Measurements from ENCODE around the gene HMCN1. TPM values are rescaled to one million over a fixed set of nuclear protein-coding genes. Genes with fewer than 3 reads are reported as not detected.

The HMCN1 gene
- total and polyA plus RNA-seq, 2 experiments from 2014 or later: 1.6 to 8.7 TPM

GRCh38 chr1:185769136-185769535 is 34.9 kb downstream of the HMCN1 start:
- peaks cover 6% of the 10 kb centered on the region for H3K4me1 ChIP-seq (ENCODE audit: insufficient read depth)
- H3K27ac ChIP-seq (ENCODE audit: low read depth): no peak overlapping the region

GRCh38 chr1:185774394-185774793 is 40.2 kb downstream of the HMCN1 start:
- Histone ChIP-seq H3F3A (replicated peaks; ENCODE audit: low read depth) (no peaks in the 10 kb centered on the region), H3K9me2 (ENCODE audit: insufficient read depth) (no peaks in the 10 kb centered on the region), H3K36me3 (ENCODE audit: insufficient read depth) (no peaks in the 10 kb centered on the region), H3K4me3 (no peak overlapping the region), H3K27me3 (ENCODE audit: insufficient read depth) (no peaks in the 10 kb centered on the region), H4K20me1 (replicated peaks; ENCODE audit: insufficient read depth) (no peaks in the 10 kb centered on the region), H3K79me2 (replicated peaks; ENCODE audit: insufficient read depth) (no peaks in the 10 kb centered on the region), H2AFZ (no peak overlapping the region), H3K4me1 (ENCODE audit: insufficient read depth) (peaks cover 6% of the 10 kb centered on the region), H3K4me2 (no peak overlapping the region), H3K27ac (ENCODE audit: low read depth) (no peak overlapping the region)
- no peak for ATAC-seq
- TF ChIP-seq REST (IDR thresholded peaks at IDR 0.05; ENCODE audit: unreplicated experiment) (no peak), EZH2phosphoT487 (IDR thresholded peaks at IDR 0.05; ENCODE audit: unreplicated experiment) (no peak), NANOG (IDR thresholded peaks at IDR 0.05; ENCODE audit: borderline replicate concordance) (no peak), EZH2 (IDR thresholded peaks at IDR 0.05; ENCODE audit: low read depth, unreplicated experiment) (no peak), JUNB (IDR thresholded peaks at IDR 0.05; ENCODE audit: unreplicated experiment) (no peak)
- Mint-ChIP-seq H3K9me3 (no peaks in the 10 kb centered on the region), H3K27ac (peak overlapping the region; percentile 23), H3K4me3 (no peak overlapping the region), H3K36me3 (ENCODE audit: low read depth) (no peaks in the 10 kb centered on the region), H3K4me1 (peaks cover 34% of the 10 kb centered on the region), H3K27me3 (ENCODE audit: insufficient read depth, low read depth, poor library complexity) (peaks cover 2% of the 10 kb centered on the region)
- DNase-seq (ENCODE audit: low spot score): peak; percentile 7

More at GRCh38 chr1:185769136-185769535, 34.9 kb downstream of the HMCN1 start:
- H3K36me3 ChIP-seq (ENCODE audit: insufficient read depth): no peaks in the 10 kb centered on the region
- DNase-seq (ENCODE audit: low spot score) (no peak), ATAC-seq (no peak)
- H3K79me2 ChIP-seq (replicated peaks; ENCODE audit: insufficient read depth): no peaks in the 10 kb centered on the region
- Mint-ChIP-seq H3K27me3 (ENCODE audit: insufficient read depth, low read depth, poor library complexity) (peaks cover 2% of the 10 kb centered on the region), H3K9me3 (no peaks in the 10 kb centered on the region), H3K4me1 (peaks cover 22% of the 10 kb centered on the region), H3K27ac (no peak overlapping the region), H3K4me3 (no peak overlapping the region), H3K36me3 (ENCODE audit: low read depth) (no peaks in the 10 kb centered on the region)
- no peak overlapping the region for H2AFZ ChIP-seq
- H4K20me1 ChIP-seq (replicated peaks; ENCODE audit: insufficient read depth): no peaks in the 10 kb centered on the region
- TF ChIP-seq JUNB (IDR thresholded peaks at IDR 0.05; ENCODE audit: unreplicated experiment): no peak
- no peak for TF ChIP-seq STAT1 (IDR thresholded peaks at IDR 0.05; ENCODE audit: unreplicated experiment)
- no peak for TF ChIP-seq EZH2phosphoT487 (IDR thresholded peaks at IDR 0.05; ENCODE audit: unreplicated experiment)
- TF ChIP-seq EZH2 (IDR thresholded peaks at IDR 0.05; ENCODE audit: low read depth, unreplicated experiment): no peak
- no peaks in the 10 kb centered on the region for H3K27me3 ChIP-seq (ENCODE audit: insufficient read depth)
- H3F3A ChIP-seq (replicated peaks; ENCODE audit: low read depth): no peaks in the 10 kb centered on the region
- H3K9me2 ChIP-seq (ENCODE audit: insufficient read depth): no peaks in the 10 kb centered on the region
- no peak overlapping the region for H3K4me3 ChIP-seq
- H3K4me2 ChIP-seq: no peak overlapping the region

GRCh38 chr1:185775501-185775900 is 41.3 kb downstream of the HMCN1 start:
- Histone ChIP-seq H3K79me2 (replicated peaks; ENCODE audit: insufficient read depth) (no peaks in the 10 kb centered on the region), H3K27me3 (ENCODE audit: insufficient read depth) (no peaks in the 10 kb centered on the region), H3K4me1 (ENCODE audit: insufficient read depth) (peaks cover 6% of the 10 kb centered on the region), H3F3A (replicated peaks; ENCODE audit: low read depth) (no peaks in the 10 kb centered on the region), H3K36me3 (ENCODE audit: insufficient read depth) (no peaks in the 10 kb centered on the region), H3K9me2 (ENCODE audit: insufficient read depth) (no peaks in the 10 kb centered on the region), H3K27ac (ENCODE audit: low read depth) (0 out of 2 replicates have a peak overlapping the region, but pooled peaks have one; percentile 8), H2AFZ (no peak overlapping the region), H4K20me1 (replicated peaks; ENCODE audit: insufficient read depth) (no peaks in the 10 kb centered on the region), H3K4me2 (no peak overlapping the region), H3K4me3 (no peak overlapping the region)
- H3K4me1 Mint-ChIP-seq: peaks cover 30% of the 10 kb centered on the region
- no peaks in the 10 kb centered on the region for H3K36me3 Mint-ChIP-seq (ENCODE audit: low read depth)
- H3K27me3 Mint-ChIP-seq (ENCODE audit: insufficient read depth, low read depth, poor library complexity): no peaks in the 10 kb centered on the region
- peak; percentile 24 for DNase-seq (ENCODE audit: low spot score)
- H3K4me3 Mint-ChIP-seq: no peak overlapping the region
- no peak for TF ChIP-seq JUNB (IDR thresholded peaks at IDR 0.05; ENCODE audit: unreplicated experiment)
- TF ChIP-seq NANOG (IDR thresholded peaks at IDR 0.05; ENCODE audit: borderline replicate concordance): no peak
- TF ChIP-seq REST (IDR thresholded peaks at IDR 0.05; ENCODE audit: unreplicated experiment): no peak
- TF ChIP-seq CREB1 (CRISPR knock-in tag; IDR thresholded peaks at IDR 0.05; ENCODE audit: low read depth): no peak
- TF ChIP-seq ZNF331 (CRISPR knock-in tag; IDR thresholded peaks at IDR 0.05; ENCODE audit: low read depth): no peak
- ATAC-seq: peak; percentile 21; the same call in 2 of the 3 replicates
- H3K27ac Mint-ChIP-seq: peak overlapping the region; percentile 9; the same call in 1 of the 2 replicates
- peaks cover 3% of the 10 kb centered on the region; the same call in 1 of the 3 replicates for H3K9me3 Mint-ChIP-seq
